NCI-H446 (cell line): Measurements from ENCODE around the gene TSNAX.
A peak's percentile ranks its signal among the peaks of the same experiment; 100 is the strongest.
"Not testable (repeated sequence)": the region's sequence is repeated elsewhere in the genome, so short reads cannot be mapped to it uniquely, and the experiment has no call there.

Experiments used
- DNase-seq, 2 experiments: peaks; one replicate each; lab custom pipeline; 2025; lab: John Stamatoyannopoulos, UW

TSNAX gene

DNA sequence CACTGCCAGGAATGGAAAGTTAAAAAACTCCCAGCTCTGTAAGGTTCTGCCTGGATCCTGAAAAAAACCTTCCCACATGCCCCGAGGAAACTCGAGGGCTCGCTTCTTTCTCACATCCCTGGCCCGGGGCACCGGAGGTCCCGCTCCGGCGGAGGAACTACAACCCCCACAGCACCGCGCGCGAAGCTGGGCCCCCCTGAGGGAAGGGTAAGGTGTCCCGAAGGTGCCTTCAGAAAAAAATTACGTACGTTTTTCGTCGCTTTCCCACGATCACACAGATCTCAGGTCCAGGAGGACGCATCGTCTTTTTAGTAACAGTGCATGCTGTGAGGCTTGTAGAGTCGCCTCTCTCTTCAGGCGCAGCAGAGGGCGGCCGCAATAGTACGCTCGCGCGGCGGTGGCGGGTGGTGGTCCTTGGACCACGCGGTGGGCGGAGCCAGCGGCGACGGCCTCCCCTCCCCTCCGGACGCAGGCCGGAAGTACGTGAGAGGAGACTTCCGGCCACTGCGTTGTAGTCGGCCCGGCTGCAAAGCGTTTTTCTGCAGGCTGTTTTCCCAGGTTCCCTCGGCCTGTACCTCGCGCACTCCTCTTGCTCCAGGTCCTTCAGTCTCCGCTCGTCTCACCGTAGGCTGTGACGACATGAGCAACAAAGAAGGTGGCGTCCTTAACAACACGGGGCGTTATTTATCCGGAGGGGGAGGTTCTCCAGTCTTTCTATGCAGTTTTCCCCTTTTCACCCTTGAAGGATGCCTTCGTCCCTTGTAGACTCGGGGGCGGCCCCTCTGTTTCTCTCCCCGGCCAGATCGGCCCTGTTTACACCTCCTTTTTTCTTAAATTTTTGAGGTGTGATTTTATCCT lies at the start of gene TSNAX:
Gene TSNAX, plus strand, starts transcription at position 498 of the 858 bp plus-strand sequence. Its CDS starts 142 bp downstream, at position 640.
- DNase-seq: peak; percentile 94 to 98

DNA sequence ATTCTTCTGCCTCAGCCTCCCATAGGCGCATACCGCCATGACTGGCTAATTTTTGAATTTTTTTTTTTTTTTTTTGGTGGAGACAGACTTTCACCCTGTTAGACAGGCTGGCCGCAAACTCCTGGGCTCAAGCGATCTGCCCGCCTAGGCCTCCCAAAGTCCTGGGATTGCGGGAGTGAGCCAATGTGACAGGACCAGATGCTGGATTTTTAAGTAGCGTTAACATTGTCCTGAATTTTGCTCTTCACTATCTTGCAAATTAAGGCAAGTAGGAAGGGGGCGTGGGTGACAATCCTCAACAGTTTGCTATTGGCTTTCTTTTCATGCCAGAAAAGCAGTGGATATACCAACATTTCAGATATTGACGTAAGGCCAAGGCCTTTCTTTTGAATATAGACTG lies 49.7 kb upstream of the TSNAX start:
- no peak for DNase-seq

DNA sequence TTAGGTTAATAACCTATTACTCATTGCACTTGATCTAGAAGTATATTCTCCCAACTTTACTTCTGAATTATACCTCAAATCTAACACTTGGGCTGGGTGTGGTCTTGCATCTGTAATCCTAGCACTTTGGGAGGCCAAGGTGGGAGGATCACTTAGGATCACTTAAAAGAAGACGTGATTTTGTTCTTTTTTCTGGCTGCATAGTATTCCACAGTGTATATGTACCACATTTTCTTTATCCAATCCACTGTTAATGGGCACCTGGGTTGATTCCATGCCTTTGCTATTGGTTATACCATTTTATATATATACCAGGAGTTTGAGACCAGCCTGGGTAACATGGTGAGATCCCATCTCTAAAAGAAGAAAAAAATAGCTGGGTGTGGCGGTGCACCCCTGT lies 48.5 kb upstream of the TSNAX start:
- DNase-seq: no peak

DNA sequence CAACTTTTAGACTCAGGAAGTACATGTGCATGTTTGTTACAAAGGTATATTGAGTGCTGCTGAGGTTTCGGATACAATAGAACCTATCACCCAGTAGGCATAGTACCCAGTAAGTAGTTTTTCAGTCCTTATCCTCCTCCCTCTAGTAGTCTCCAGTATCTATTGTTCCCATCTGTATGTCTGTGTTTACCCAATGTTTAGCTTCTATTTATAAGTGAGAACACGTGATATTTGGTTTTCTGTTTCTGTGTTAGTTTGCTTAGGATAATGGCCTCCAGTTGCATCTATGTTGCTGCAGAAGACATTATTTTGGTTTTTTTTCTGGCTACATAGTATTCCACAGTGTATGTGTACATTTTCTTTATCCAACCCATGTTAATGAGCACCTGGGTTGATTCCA lies 47.2 kb upstream of the TSNAX start:
- no peak for DNase-seq

DNA sequence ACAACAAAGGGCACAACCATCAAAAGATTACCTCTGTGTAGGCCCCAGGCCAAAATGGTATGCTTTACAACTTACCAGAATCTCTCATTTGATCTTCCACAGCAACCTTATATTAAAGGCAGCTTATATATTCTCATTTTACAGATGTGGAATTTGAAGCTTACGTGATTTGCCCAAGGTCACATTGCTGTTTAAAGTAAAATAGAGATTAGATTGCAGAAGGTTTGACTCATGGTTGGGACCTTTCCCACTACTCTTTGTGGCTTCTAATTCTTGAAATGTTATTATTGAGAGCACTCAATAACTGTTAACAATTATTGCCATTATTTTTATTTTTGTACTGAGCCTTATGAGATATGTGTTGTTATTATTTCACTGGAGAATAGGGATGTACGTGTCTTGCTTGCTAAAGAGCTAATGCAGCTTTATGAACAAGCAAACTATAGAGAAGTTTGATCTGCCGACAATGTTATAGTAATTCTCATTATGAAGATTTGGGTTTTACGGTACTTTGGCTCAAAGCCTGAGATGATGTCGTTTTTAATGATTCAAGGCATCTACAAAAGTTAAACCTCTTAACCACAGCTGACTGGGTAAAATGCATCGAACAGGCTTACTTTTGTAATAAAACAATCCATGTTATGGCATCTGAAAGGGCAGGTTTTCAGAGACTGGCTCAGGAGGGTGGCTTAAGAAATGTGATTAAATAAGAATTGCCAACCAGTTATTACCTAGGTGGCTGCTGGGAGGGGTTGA lies 43.3 kb upstream of the TSNAX start:
- no peak for DNase-seq

GRCh38 chr1:231487019-231487418 lies 41.5 kb upstream of the TSNAX start:
- no peak for DNase-seq

GRCh38 chr1:231487910-231488309 lies 40.6 kb upstream of the TSNAX start:
- no peak for DNase-seq

GRCh38 chr1:231493421-231494185 lies 34.9 kb upstream of the TSNAX start:
- no peak for DNase-seq

GRCh38 chr1:231494439-231495110 lies 33.9 kb upstream of the TSNAX start:
- DNase-seq: no peak

DNA sequence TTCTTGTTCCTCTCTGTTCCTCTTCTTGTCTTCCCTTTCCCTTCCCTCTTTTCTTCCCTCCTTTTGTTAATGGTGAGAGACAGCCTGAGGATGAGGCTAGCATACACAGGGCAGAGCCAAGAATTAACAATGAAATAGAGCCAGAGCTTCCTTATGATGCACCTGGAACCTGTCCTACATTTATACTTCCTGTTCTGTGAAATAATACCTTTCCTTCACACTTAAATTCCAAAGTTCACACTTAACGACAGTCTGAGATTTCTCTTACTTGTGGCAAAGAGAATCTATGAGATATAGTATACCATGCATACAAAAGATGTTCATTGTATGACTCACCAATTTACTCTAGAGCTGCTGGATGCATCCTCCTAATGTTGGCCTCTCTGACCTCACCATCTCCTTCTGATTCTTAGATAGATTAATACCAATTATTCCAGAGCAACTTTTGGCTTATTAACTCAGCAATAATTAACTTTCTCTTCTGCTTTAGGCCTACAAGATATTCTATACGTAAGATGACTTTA lies 30.8 kb upstream of the TSNAX start:
- no peak for DNase-seq

GRCh38 chr1:231499148-231499763 lies 29.2 kb upstream of the TSNAX start:
- DNase-seq: no peak

DNA sequence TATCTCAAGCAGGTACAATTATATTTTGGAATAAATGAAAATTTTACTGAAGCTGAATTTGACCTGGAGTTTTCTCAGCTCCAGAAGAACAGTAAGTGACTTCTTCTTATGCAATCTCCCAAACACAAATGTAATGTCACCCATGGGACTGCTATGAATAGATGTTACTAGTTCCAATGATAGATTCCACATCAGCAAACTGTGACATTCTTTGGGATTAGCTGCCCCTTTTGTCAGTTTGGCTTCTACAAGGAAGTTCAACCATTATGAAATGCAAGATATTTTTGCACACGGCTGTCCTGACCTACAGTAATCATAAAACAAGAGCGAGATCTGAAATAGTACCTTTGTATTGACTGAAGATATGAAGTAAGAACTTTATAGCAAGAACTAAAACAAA lies 27.8 kb upstream of the TSNAX start:
- DNase-seq: no peak

DNA sequence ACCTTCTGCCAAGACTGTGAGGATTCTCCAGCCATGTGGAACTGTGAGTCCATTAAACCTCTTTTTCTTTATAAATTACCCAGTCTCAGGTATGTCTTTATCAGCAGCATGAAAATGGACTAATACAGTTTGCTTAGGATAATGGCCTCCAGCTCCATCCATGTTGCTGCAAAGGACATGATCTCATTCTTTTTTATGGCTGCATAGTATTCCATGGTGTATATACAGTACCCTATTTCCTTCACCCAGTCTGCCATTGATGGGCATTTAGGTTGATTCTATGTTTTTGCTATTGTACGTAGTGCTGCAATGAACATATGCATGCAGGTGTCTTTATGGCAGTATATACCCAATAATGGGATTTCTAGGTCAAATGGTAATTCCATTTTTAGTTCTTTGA lies 25.3 kb upstream of the TSNAX start:
- not testable (repeated sequence) for DNase-seq

DNA sequence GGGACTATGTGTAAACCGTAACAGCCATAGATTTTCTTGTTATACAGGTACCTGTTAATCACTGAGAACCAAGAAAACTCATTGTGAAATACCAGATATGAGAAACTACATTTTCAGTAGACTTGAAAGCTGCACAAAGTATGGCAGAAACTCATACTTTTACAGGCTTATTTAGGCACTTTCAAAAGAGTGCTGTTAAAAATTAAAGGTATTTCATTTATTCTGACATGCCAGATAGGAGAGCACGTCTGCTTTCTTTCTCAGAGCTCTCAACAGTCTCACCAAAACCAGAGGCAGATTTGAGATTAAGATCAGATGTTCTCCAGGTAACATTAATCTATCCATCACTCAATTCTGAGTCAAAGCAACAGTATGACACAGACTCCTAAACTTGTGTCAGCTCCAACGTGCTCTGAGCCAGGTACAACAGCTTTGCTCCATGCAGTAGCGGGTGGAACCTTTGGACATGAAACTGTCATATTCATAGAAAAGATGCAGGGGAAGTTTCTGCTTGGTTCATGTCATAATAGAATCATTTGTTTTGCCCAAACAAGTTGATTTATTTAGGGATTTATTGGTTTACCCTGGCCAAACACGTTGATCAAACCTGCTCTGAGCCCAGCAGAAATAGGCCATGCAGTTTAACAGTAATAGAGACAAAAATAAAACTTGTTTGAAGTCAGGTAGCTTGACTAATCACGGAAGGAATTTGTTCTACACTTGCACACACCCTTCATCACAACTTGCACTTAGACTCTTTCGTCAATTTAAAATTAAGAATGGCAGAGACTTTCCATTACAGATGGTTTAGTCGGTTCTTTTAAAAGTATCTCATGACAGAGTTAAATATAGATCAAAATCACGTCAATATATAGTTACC lies 20.8 kb upstream of the TSNAX start:
- DNase-seq: no peak

DNA sequence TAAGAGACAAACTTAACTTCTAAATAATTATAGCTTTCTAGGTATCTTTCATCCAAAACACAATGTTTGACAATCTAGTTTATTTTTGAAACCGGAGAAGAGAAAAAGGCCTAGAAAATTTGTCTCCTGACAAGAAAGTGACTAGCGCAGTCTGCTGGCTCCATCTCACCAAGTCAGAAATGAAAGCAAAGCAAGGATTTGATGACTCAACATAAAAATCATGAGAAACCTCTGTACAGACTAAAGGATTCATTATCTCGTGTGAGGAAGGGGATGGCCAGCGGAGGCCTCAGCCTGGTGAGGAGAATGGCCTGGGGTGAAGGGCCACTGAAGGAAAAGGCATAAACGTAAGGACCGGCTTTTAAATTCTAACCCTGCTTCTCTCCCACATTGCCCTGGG lies 20.0 kb upstream of the TSNAX start:
- DNase-seq: no peak

DNA sequence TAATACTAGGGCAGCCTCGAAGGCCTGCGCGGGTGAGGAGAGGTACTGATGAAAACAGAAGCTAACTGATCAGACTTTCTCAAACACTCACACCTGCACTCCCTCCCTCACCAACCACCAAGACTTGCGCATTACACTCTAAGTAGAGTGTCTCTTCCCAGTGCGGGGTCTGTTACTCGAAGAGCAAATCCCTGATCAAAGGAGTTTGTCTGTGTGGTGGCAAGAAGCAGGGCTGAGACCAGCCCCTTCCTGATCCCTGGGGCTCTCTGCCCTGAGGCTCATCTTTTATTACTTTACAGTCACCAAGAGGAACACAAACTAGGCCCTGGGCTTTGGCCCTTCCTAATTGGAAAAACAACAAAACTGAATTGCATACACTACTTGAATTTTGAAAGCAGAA lies 19.5 kb upstream of the TSNAX start:
- no peak for DNase-seq

- no peak for DNase-seq
Measured at GRCh38 chr1:231512147-231512698, 16.2 kb upstream of the TSNAX start.

GRCh38 chr1:231515748-231516147 lies 12.7 kb upstream of the TSNAX start:
- no peak for DNase-seq

GRCh38 chr1:231517076-231517475 lies 11.4 kb upstream of the TSNAX start:
- no peak for DNase-seq

DNA sequence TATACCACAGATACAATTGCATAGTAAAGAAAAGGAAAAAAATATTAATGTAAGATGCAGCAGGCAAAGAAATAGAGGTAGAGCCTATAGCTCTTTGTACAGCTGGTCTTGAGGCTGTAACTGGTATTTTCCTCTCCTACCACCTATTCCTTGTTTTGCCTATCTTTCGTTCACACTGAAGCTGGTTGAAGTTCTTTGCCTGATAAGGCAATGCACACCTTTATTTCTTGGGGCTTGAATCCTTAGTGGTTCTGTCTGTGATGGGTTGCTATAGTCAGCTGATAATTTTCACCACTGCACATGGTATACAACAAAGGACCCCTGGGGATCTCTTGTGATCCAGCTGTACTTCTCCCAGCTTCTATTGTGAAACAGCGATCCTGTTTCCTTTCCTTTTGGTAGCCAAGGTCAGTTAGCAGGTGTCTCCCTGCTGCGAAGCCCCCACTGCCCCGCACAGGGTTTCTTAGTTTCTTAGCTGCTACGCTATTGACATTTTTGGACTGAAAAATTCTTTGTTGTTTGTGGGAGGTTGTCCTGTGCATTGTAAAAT lies 9.9 kb upstream of the TSNAX start:
- DNase-seq: no peak
